DND-41 (cell line): ENCODE data around the gene NRXN3.

Source experiments
- ATAC-seq: fragments of 200-7000 bp; cut with Tn5 transposase; 3 replicates; pipeline ENCODE4 v1.9.1; 2021; ENCODE audit warnings: low read depth; ENCODE audit not compliant: insufficient read depth
- DNase-seq: peaks from one replicate; pipeline ENCODE4 v3.0.0-alpha.2; 2020
- H2AFZ ChIP-seq: 2 replicates; pipeline ENCODE4 v1.6.0; 2012; ENCODE audit warnings: low read depth, low read length
- H3K27ac ChIP-seq: 2 replicates; pipeline ENCODE4 v1.5.1; 2012; ENCODE audit warnings: low read length, inconsistent platforms
- H3K27me3 ChIP-seq: fragments of 200-600 bp; sonication (generic); 2 replicates; pipeline ENCODE4 v1.6.0; 2012; ENCODE audit warnings: low read length, mild to moderate bottlenecking, inconsistent platforms; ENCODE audit not compliant: insufficient read depth, poor library complexity
- H3K36me3 ChIP-seq: 2 replicates; pipeline ENCODE4 v1.5.1; 2012; ENCODE audit warnings: low read length, inconsistent platforms; ENCODE audit not compliant: insufficient read depth
- H3K4me1 ChIP-seq: 2 replicates; pipeline ENCODE4 v1.5.1; 2012; ENCODE audit warnings: mild to moderate bottlenecking, low read length; ENCODE audit not compliant: insufficient read depth
- H3K4me2 ChIP-seq: 2 replicates; pipeline ENCODE4 v1.6.0; 2012; ENCODE audit warnings: mild to moderate bottlenecking, moderate library complexity, low read length, inconsistent platforms; ENCODE audit not compliant: insufficient read depth
- H3K4me3 ChIP-seq, 2 experiments: fragments of 200-600 bp in 1 of 2; shearing (Covaris generic) in 1 of 2; 2 replicates each; pipeline ENCODE4 v1.5.1; 2012 to 2016; ENCODE audit warnings: inconsistent platforms in 2 of 2, low read length in 2 of 2, mild to moderate bottlenecking in 2 of 2, low read depth in 1 of 2, moderate library complexity in 1 of 2
- H3K79me2 ChIP-seq: 2 replicates; pipeline ENCODE4 v1.6.0; 2012; ENCODE audit warnings: low read length, inconsistent platforms; ENCODE audit not compliant: insufficient read depth
- H3K9ac ChIP-seq: 2 replicates; pipeline ENCODE4 v1.6.0; 2012; ENCODE audit warnings: low read depth, mild to moderate bottlenecking, inconsistent platforms, low read length, moderate library complexity
- H3K9me3 ChIP-seq: 2 replicates; pipeline ENCODE4 v1.5.1; 2012; ENCODE audit warnings: low read length, moderate library complexity, mild to moderate bottlenecking, inconsistent platforms; ENCODE audit not compliant: insufficient read depth, severe bottlenecking
- H4K20me1 ChIP-seq: 2 replicates; pipeline ENCODE4 v1.6.0; 2012; ENCODE audit warnings: low read length; ENCODE audit not compliant: insufficient read depth
- EZH2 ChIP-seq: IDR thresholded peaks from 3 replicates; pipeline ENCODE4 v1.6.1; 2012; ENCODE audit warnings: borderline replicate concordance, low read depth, mild to moderate bottlenecking, moderate library complexity, low read length, inconsistent platforms; ENCODE audit not compliant: severe bottlenecking
- TF ChIP-seq, protein P1 (sequence below): IDR thresholded peaks from 2 replicates; pipeline ENCODE4 v1.5.1; 2012; ENCODE audit warnings: borderline replicate concordance, low read length, moderate library complexity, mild to moderate bottlenecking; ENCODE audit not compliant: poor library complexity, severe bottlenecking; ENCODE audit errors: extremely low read depth

NRXN3 gene

DNA sequence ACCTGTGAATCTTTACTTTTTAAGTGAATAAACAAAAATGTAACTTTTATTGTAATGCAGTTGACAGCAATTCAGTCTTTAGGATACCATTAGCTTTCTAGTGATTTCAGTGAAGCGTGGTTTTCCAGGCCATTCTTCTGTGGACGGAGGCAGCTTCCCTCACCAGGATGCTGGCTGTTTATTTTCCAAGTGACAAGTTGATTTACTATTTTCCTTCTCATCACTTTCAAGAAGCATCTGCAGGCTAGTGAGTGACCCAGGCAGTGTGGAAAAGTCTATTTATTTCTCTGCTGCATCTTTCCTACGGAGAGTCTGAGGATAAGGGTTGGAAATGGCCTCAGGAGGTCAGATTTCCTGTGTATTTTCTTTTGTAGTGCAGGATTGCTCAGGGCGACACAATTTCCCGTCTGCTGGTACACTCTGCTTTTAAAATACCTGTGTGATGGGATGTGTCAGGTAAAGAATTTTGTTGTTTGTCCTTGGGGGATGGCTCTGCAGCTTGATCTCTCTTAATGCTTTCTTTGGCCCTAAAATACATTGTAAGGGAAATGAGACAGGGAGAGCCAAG is 467.8 kb downstream of the NRXN3 start:
- no peaks in the 10 kb centered on the region for H3K9me3 ChIP-seq
- no peaks in the 10 kb centered on the region for H3K4me1 ChIP-seq
- no peak overlapping the region for H2AFZ ChIP-seq
- H4K20me1 ChIP-seq = no peaks in the 10 kb centered on the region
- H3K9ac ChIP-seq = no peak overlapping the region
- no peak overlapping the region for H3K4me2 ChIP-seq
- H3K4me3 ChIP-seq = no peak overlapping the region
- DNase-seq (no peak), ATAC-seq (no peak)
- no peaks in the 10 kb centered on the region for H3K27me3 ChIP-seq
- H3K79me2 ChIP-seq = no peaks in the 10 kb centered on the region
- TF ChIP-seq, protein P1, sequence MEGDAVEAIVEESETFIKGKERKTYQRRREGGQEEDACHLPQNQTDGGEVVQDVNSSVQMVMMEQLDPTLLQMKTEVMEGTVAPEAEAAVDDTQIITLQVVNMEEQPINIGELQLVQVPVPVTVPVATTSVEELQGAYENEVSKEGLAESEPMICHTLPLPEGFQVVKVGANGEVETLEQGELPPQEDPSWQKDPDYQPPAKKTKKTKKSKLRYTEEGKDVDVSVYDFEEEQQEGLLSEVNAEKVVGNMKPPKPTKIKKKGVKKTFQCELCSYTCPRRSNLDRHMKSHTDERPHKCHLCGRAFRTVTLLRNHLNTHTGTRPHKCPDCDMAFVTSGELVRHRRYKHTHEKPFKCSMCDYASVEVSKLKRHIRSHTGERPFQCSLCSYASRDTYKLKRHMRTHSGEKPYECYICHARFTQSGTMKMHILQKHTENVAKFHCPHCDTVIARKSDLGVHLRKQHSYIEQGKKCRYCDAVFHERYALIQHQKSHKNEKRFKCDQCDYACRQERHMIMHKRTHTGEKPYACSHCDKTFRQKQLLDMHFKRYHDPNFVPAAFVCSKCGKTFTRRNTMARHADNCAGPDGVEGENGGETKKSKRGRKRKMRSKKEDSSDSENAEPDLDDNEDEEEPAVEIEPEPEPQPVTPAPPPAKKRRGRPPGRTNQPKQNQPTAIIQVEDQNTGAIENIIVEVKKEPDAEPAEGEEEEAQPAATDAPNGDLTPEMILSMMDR = no peak
- H3K27ac ChIP-seq = no peak overlapping the region
- H3K36me3 ChIP-seq = no peaks in the 10 kb centered on the region

DNA sequence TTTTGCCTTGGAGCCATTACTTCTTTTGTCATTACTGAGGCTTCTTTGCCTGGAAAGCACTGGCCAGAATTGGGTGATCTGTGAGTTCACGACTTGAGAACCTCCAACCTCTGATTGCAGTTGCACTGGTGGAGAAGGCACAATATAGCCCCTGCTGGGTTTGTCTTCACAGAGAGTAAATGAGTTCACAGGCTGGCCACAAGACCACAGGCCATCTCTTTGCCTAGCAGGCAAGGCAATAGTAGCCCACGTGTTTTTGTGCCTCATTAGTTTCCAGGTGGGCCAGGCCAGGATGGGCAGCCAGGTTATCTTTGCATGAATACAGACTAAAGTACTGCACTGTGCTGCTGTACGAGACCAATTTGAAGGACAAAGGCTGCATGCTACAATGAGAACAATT is 468.8 kb downstream of the NRXN3 start:
- Histone ChIP-seq H3K27me3 (no peaks in the 10 kb centered on the region), H3K9ac (no peak overlapping the region), H3K4me2 (no peak overlapping the region), H3K4me3 (no peak overlapping the region), H3K9me3 (no peaks in the 10 kb centered on the region), H2AFZ (no peak overlapping the region), H3K79me2 (no peaks in the 10 kb centered on the region), H3K4me1 (no peaks in the 10 kb centered on the region), H4K20me1 (no peaks in the 10 kb centered on the region), H3K27ac (no peak overlapping the region), H3K36me3 (no peaks in the 10 kb centered on the region)
- no peak for DNase-seq
- no peak for TF ChIP-seq EZH2
- TF ChIP-seq, protein P1 = no peak
- no peak for ATAC-seq

DNA sequence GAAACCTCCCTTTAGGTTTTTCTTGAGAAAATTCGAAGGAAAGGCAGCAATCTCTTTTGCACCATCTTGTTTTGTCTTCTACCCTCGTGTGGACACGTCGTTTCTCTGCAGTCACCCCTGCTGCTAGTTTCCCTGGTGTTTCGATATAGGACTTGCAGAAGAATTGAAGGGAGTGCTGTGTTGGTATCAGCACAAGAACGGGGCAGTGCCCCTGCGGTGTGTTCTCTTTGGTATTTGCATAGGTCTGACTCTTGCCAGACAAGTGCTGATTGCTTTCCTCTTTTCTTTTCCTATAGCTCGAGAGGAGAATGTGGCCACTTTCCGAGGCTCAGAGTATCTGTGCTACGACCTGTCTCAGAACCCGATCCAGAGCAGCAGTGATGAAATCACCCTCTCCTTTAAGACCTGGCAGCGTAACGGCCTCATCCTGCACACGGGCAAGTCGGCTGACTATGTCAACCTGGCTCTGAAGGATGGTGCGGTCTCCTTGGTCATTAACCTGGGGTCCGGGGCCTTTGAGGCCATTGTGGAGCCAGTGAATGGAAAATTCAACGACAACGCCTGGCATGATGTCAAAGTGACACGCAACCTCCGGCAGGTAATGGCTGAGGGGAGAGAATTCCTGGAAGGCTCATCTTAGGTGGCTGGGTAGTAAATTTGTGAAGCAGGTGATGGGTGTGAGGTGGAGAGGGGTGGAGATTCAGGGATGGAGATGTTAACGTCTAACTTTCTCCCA is 474.8 kb downstream of the NRXN3 start:
- Histone ChIP-seq H3K36me3 (no peaks in the 10 kb centered on the region), H3K79me2 (no peaks in the 10 kb centered on the region), H3K4me2 (no peak overlapping the region), H3K27ac (no peak overlapping the region), H2AFZ (no peak overlapping the region), H3K4me3 (no peak overlapping the region), H3K4me1 (no peaks in the 10 kb centered on the region), H3K27me3 (no peaks in the 10 kb centered on the region), H3K9me3 (no peaks in the 10 kb centered on the region), H3K9ac (no peak overlapping the region), H4K20me1 (no peaks in the 10 kb centered on the region)
- TF ChIP-seq EZH2 = no peak
- TF ChIP-seq, protein P1 = no peak
- no peak for ATAC-seq
- DNase-seq = no peak

DNA sequence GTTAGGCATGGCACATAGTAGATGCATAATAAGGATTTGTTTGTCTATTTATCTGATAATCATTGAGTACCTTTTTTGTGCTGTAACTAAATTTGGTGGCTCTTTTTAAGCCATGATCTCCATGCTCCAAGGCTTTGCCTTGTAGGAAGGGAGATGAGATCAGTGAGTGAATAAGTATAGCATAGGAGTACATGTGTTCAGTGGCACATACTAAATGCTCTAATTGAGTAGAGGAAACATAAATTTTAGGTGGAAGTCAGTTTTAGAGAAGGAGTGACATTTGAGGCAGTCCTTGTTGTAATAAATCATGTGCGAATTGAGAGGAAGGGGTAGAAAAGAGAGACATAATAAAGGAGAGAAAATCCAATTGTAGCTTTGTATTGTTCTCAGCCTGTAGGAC is 482.6 kb downstream of the NRXN3 start:
- Histone ChIP-seq H3K4me2 (no peak overlapping the region), H4K20me1 (no peaks in the 10 kb centered on the region), H3K27ac (no peak overlapping the region), H3K27me3 (no peaks in the 10 kb centered on the region), H3K9ac (no peak overlapping the region), H2AFZ (no peak overlapping the region), H3K36me3 (no peaks in the 10 kb centered on the region), H3K9me3 (no peaks in the 10 kb centered on the region), H3K79me2 (no peaks in the 10 kb centered on the region), H3K4me1 (no peaks in the 10 kb centered on the region), H3K4me3 (no peak overlapping the region)
- DNase-seq (no peak), ATAC-seq (no peak)
- TF ChIP-seq, protein P1 = no peak
- TF ChIP-seq EZH2 = no peak
